Left cardiac atrium (tissue), 4 donors: Measurements from ENCODE around the gene AURKAIP1. TPM values are rescaled to one million over a fixed set of nuclear protein-coding genes. Genes with fewer than 3 reads are reported as not detected.
"Not testable (repeated sequence)": the region's sequence is repeated elsewhere in the genome, so short reads cannot be mapped to it uniquely, and the experiment has no call there.

Experiments used
- ATAC-seq, 2 donors: fragments of 200-7000 bp; cut with Tn5 transposase; one replicate each; pipeline ENCODE4 v1.9.1; 2020; ENCODE audit warnings: mild to moderate bottlenecking in 2 of 2, moderate library complexity in 2 of 2
- DNase-seq: peaks from one replicate; pipeline ENCODE4 v3.0.0-alpha.2; 2020
- intact Hi-C, 2 donors: fragments of 100-400 bp; cut with DNase I; formaldehyde crosslinking; loops; one replicate each; pipeline versions ENCODE4 v1.14.1 to v1.15.1; 2022 to 2023
- total RNA-seq, 2 donors: library from RNA; stranded (reverse); fragmentation: NEBNext Ultra II Directional; extraction: Animal tissue kit (Norgen Biotek cat#: 25700); gene quantifications; one replicate each; pipeline ENCODE4 v1.2.1, GENCODE V29; 2021
- donor health status: DM: no; HTN: yes; CAD: no.
- donor health status: DM: no; HTN: yes; CAD: no; lungs with severe emphysema.
- donor health status: DM: yes; HTN: yes; CAD: no.
- donor health status: Dilated cardiomyopathy.

The AURKAIP1 gene
- total RNA-seq, 2 donors from 2014 or later, result 184 to 199 TPM

- intact Hi-C loops, ATAC-seq: not testable (repeated sequence)
- DNase-seq, result peak; percentile 8
Observed at GRCh38 chr1:1370094-1370493, 4.9 kb downstream of the AURKAIP1 start.

- DNase-seq (no peak), ATAC-seq (no peak)
- intact Hi-C loops, result no loop called here
Observed at GRCh38 chr1:1367315-1367714, 7.7 kb downstream of the AURKAIP1 start.

DNA sequence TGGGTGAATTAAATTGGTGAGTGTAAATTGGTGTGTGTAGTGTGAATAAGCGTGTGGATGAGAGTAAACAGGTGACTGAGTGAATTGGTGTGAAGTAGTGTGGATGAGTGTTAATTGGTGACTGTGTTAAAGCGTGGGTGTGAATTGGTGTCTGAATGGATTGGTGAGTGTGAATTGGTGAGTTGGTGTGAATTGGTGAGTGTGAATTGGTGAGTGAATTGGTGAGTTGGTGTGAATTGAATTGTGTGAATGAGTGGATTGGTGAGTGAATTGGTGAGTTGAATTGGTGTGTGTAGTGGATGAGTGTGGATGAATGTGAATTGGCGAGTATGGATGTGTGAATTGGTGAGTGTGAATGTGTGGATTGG, 8.3 kb downstream of the AURKAIP1 start:
- intact Hi-C loops, result no loop called here
- DNase-seq, result no peak
- ATAC-seq, result no peak

GRCh38 chr1:1365875-1366698, 8.9 kb downstream of the AURKAIP1 start:
- ATAC-seq (no peak), DNase-seq (no peak)
- intact Hi-C loops, result no loop called here

DNA sequence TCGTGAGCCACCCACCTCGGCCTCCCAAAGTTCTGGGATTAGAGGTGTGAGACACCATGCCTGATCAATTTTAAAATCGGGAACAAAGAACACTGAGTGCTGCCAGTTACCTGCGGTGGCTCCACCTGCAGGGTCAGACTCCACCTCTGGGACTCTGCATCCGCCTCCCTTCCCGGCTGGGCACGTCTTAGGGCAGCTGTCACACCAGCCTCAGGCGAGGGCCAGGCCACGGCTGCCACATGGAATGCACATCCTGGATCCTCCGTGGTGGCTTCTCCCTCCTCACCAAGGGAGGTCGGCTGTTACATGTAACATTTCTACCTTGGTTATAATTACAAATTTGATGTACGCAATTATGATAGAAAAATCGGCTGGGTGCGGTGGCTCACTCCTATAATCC, 10.7 kb downstream of the AURKAIP1 start:
- DNase-seq, result no peak
- intact Hi-C loops, result no loop called here

GRCh38 chr1:1361982-1362423, 13.0 kb downstream of the AURKAIP1 start:
- intact Hi-C loops, result no loop called here
- DNase-seq, result no peak
- ATAC-seq, result peak; percentile 4 to 13

More for the DNA sequence above, 10.7 kb downstream of the AURKAIP1 start:
- ATAC-seq, result no peak

- ATAC-seq (no peak), DNase-seq (no peak)
- intact Hi-C loops, result no loop called here
Observed at GRCh38 chr1:1361233-1361981, 13.6 kb downstream of the AURKAIP1 start.

- ATAC-seq (peak; percentile 38 to 68), DNase-seq (peak; percentile 76)
- intact Hi-C loops, result no loop called here
Observed at GRCh38 chr1:1360506-1361169, 14.4 kb downstream of the AURKAIP1 start.

- intact Hi-C loops, result no loop called here
- ATAC-seq (peak; percentile 4 to 47), DNase-seq (no peak)
Observed at GRCh38 chr1:1359664-1360468, 15.1 kb downstream of the AURKAIP1 start.

DNA sequence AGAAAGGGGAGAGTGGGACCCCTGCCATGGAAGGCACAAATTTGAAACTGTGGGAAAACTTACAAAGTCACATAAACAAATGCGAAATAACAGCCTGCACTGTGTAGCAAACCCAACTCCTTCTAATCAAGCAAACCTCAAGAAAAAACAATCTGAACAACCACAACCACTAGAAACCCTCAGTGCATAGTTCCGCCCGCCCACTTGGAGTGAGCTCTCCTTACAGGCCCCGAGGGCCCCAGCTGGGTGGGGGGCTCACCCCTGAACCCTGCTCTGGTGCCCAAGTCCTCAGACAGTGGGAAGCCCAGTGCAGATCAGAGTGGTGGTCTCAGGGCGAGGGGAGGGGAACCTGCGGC, 15.7 kb downstream of the AURKAIP1 start:
- ATAC-seq (peak in 1 of 2 donors; percentile 7), DNase-seq (no peak)
- intact Hi-C loops, result no loop called here

DNA sequence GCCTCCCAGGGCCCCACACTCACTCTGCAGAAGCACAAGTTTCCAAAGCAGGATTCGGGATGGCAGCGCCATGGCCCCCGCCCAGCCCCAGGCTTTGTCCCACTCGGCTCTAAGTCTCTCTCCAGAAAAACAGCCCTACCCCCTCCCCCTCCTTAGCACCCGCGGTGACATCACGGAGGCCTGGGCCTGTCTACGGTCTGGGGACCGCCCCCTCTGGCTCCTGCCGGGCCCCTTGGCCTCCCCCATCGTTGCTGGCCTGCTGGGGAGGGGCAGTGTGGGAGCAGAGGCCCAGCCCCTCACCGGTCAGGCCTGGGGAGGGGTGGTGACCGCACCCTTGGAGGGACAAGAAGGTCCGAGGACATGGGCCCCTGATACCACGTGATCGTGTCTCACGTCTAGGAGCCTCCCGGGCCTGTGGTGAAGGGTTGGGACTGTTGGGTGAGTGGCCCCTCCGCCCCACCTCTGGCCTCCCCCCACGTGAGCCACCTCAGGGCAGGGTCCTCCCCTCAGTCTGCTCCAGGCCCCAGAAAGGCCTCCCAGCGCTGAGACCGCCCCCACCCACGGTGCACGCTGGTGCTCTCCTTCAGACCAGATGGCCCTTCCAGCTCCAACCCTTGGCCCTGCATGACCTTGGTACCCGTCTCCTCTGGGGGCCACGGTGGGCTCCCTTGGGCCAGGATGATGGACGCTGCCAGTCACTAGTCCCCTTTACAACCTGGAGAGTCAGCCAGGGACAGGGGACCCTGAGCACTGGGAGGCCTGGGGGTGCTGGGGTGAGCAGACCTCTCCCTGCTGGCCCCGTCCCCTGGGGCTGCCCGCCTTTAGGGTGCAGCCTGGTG, 16.4 kb downstream of the AURKAIP1 start, which contains the start of gene MXRA8:
Gene MXRA8 (minus strand): TSS at position 123 of the 839 bp plus-strand sequence. CDS start 51 bp downstream, at position 72.
- DNase-seq, result peak; percentile 82
- peak; percentile 68 to 69 for ATAC-seq
- intact Hi-C loops, result no loop called here

GRCh38 chr1:1357871-1358432, 17.1 kb downstream of the AURKAIP1 start:
- ATAC-seq, result peak in 1 of 2 donors; percentile 10
- intact Hi-C loops, result no loop called here
- DNase-seq, result no peak

DNA sequence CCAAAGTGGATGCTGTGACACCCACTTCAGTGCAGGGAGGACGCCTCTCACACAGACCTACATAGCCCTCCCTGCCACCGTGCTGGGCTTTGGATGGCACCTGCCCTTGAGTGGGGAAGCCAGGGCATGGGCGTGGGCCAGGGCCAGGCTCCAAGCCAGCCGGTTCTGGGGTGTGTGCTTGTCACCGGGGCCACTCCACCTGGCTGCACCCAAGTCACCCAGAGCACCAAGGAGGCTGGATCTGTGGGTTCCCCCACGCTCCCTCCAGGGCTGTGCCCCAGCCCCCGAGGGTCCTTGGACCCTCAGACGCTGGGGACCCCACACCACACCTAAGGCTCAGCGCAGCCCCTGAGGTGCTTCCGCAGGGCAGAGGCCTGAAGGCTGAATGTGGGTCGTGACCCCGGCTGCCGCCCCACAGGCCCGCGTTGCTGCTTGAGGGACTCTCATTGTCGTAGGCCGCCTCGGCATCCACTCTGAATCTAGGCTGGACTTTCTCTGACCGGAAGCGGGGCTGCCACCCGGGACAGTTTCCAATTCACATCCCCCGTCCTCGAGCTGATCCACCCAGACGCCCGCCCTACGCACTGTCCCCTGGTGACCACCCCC, 18.1 kb downstream of the AURKAIP1 start:
- ATAC-seq (no peak), DNase-seq (no peak)
- intact Hi-C loops, result no loop called here

- DNase-seq (no peak), ATAC-seq (no peak)
- intact Hi-C loops, result no loop called here
Observed at GRCh38 chr1:1356166-1356795, 18.7 kb downstream of the AURKAIP1 start.

- DNase-seq, result no peak
- intact Hi-C loops, result no loop called here
- ATAC-seq, result no peak
Observed at GRCh38 chr1:1355416-1355815, 19.6 kb downstream of the AURKAIP1 start.

DNA sequence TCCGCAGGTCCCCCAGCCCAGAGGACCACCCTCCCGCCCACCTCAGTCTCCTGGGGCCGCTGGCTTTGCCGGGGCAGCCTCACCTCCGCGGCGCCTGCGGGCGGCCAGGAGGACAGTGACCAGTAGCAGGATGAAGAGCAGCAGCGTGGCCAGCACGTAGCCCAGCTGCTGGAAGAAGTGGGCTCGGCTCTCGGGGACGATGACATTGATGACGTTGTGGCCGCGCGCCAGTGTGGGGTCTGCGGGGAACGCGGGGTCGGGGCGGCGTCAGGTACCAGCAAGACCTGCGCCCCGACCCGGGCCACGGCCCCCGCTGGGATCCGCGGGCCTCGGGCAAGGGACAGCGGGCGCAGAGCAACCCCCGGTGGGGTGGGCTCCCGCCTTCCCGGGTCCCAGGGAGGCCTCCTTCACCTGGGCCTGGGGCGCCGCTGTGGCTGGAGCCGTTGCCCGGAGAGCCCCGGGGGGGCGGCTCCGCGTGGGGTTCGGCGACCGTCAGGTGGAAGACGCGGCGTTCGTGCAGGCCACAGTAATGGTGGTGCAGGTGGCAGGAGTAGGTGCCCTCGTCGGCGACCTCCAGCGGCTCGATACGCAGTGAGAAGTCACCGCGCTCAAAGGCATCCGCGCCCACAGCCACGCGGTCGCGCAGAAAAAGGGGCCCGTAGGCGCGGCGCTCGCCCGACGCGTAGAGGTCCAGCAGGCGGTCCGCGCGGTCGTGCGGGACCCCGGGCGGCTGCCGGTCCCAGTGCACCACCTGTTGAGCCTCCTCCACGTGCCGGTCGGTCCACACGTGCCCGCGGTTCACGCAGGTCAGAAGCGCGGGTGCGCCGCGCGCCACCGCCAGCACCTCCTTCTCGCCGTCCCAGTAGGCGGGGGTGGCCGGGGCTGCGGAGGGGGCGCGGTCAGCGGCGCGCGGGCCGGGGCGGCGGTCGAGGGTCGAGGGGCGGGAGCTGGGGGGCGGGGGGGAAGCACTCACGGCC, 20.4 kb downstream of the AURKAIP1 start:
- ATAC-seq (no peak), DNase-seq (no peak)
- intact Hi-C loops, result no loop called here
